Type B pancreatic cell (in vitro differentiated cells): Measurements from ENCODE around the gene BOC. TPM values are rescaled to one million over a fixed set of nuclear protein-coding genes. Genes with fewer than 3 reads are reported as not detected.

Experiments used
- DNase-seq: peaks from one replicate; pipeline ENCODE4 v3.0.0; 2021; ENCODE audit warnings: mixed read lengths; ENCODE audit not compliant: unreplicated experiment; ENCODE audit errors: extremely low spot score
- H3K27ac Mint-ChIP-seq: 2 replicates; pipeline ENCODE4 v1.8.0; 2021; ENCODE audit warnings: mild to moderate bottlenecking, mixed read lengths
- H3K27me3 Mint-ChIP-seq: 2 replicates; pipeline ENCODE4 v1.8.0; 2021; ENCODE audit warnings: mixed read lengths
- H3K36me3 Mint-ChIP-seq: 2 replicates; pipeline ENCODE4 v1.8.0; 2021; ENCODE audit warnings: mixed read lengths
- H3K4me1 Mint-ChIP-seq: one replicate; pipeline ENCODE4 v1.8.0; 2021; ENCODE audit warnings: mixed read lengths; ENCODE audit not compliant: unreplicated experiment
- H3K4me3 Mint-ChIP-seq: 2 replicates; pipeline ENCODE4 v1.8.0; 2021; ENCODE audit warnings: mild to moderate bottlenecking, mixed read lengths
- H3K9me3 Mint-ChIP-seq: 2 replicates; pipeline ENCODE4 v1.8.0; 2021; ENCODE audit warnings: mixed read lengths
- CTCF ChIP-seq: fragments of 200-600 bp; sonication (generic); conservative IDR thresholded peaks from 2 replicates; pipeline ENCODE4 v1.5.0; 2021; ENCODE audit warnings: antibody characterized with exemption, mild to moderate bottlenecking
- total RNA-seq: library from RNA; stranded (reverse); gene quantifications from 2 replicates; pipeline ENCODE4 v1.2.1, GENCODE V29; 2021; ENCODE audit warnings: low replicate concordance

BOC gene
- total RNA-seq, 1 donor from 2014 or later = 219 TPM

- Mint-ChIP-seq H3K4me1 (peaks cover 75% of the 10 kb centered on the region), H3K27me3 (no peaks in the 10 kb centered on the region), H3K27ac (peak overlapping the region; percentile 85), H3K36me3 (peaks cover 30% of the 10 kb centered on the region), H3K4me3 (peak overlapping the region; percentile 76), H3K9me3 (no peaks in the 10 kb centered on the region)
- DNase-seq = no peak
- no peak for TF ChIP-seq CTCF
Measured at GRCh38 chr3:113241292-113242095, 30.1 kb downstream of the BOC start.

- DNase-seq = no peak
- peaks cover 81% of the 10 kb centered on the region for H3K4me1 Mint-ChIP-seq
Measured at GRCh38 chr3:113242096-113242581, 30.8 kb downstream of the BOC start.

GRCh38 chr3:113243071-113243470, 31.7 kb downstream of the BOC start:
- peaks cover 90% of the 10 kb centered on the region for H3K4me1 Mint-ChIP-seq
- no peak for DNase-seq
- H3K9me3 Mint-ChIP-seq = no peaks in the 10 kb centered on the region
- H3K27me3 Mint-ChIP-seq = peaks cover 3% of the 10 kb centered on the region
- H3K4me3 Mint-ChIP-seq = no peak overlapping the region
- H3K27ac Mint-ChIP-seq = no peak overlapping the region
- H3K36me3 Mint-ChIP-seq = peaks cover 25% of the 10 kb centered on the region
- TF ChIP-seq CTCF = no peak

More at GRCh38 chr3:113242096-113242581, 30.8 kb downstream of the BOC start:
- no peak for TF ChIP-seq CTCF
- Mint-ChIP-seq H3K36me3 (peaks cover 32% of the 10 kb centered on the region), H3K27me3 (peaks cover 3% of the 10 kb centered on the region), H3K27ac (peak overlapping the region; percentile 85), H3K9me3 (no peaks in the 10 kb centered on the region), H3K4me3 (peak overlapping the region; percentile 76)

- TF ChIP-seq CTCF = no peak
- Mint-ChIP-seq H3K4me1 (peaks cover 95% of the 10 kb centered on the region), H3K9me3 (no peaks in the 10 kb centered on the region), H3K36me3 (peaks cover 29% of the 10 kb centered on the region), H3K27ac (no peak overlapping the region), H3K27me3 (peaks cover 3% of the 10 kb centered on the region), H3K4me3 (no peak overlapping the region)
- no peak for DNase-seq
Measured at GRCh38 chr3:113243846-113244245, 32.5 kb downstream of the BOC start.

- H3K27me3 Mint-ChIP-seq = peaks cover 3% of the 10 kb centered on the region
- H3K36me3 Mint-ChIP-seq = peaks cover 37% of the 10 kb centered on the region
- no peak for TF ChIP-seq CTCF
- H3K4me1 Mint-ChIP-seq = peaks cover 83% of the 10 kb centered on the region
- H3K9me3 Mint-ChIP-seq = no peaks in the 10 kb centered on the region
- H3K4me3 Mint-ChIP-seq = peak overlapping the region; percentile 65
- DNase-seq = no peak
- peak overlapping the region; percentile 63 for H3K27ac Mint-ChIP-seq
Measured at GRCh38 chr3:113245761-113246161, 34.4 kb downstream of the BOC start.
